Stimulated activated CD4-positive, alpha-beta T cell treated with anti-CD3 and anti-CD28 coated beads, TNF-alpha, amount 100 ng/mL, for 1 hour (primary cell): ENCODE results near the gene TFF3.

Experiments used
- DNase-seq, 3 donors: peaks; one replicate each; pipeline ENCODE4 v3.0.0-alpha.2; 2020; ENCODE audit warnings: low read depth in 3 of 3, low spot score in 1 of 3

TFF3 gene

GRCh38 chr21:42272109-42272962, 42.9 kb downstream of the TFF3 start:
- DNase-seq, result no peak

GRCh38 chr21:42271065-42271464, 44.1 kb downstream of the TFF3 start:
- DNase-seq, result no peak

GRCh38 chr21:42269386-42269785, 45.8 kb downstream of the TFF3 start:
- no peak for DNase-seq

- DNase-seq, result no peak
These were observed 48.1 kb downstream of the TFF3 start for GRCh38 chr21:42266971-42267556.

- no peak for DNase-seq
These were observed 49.9 kb downstream of the TFF3 start for GRCh38 chr21:42265231-42265812.

GRCh38 chr21:42264245-42265195, 50.7 kb downstream of the TFF3 start:
- no peak for DNase-seq

GRCh38 chr21:42263591-42264131, 51.5 kb downstream of the TFF3 start:
- no peak for DNase-seq

- no peak for DNase-seq
These were observed 52.4 kb downstream of the TFF3 start for GRCh38 chr21:42262831-42263231.

- no peak for DNase-seq
These were observed 53.4 kb downstream of the TFF3 start for GRCh38 chr21:42261829-42262200.
